GM20000 (cell line): ENCODE results near the gene PHACTR1.

Source experiments
- DNase-seq: peaks from one replicate; pipeline ENCODE4 v3.0.0; 2012; ENCODE audit warnings: low spot score
- CTCF ChIP-seq: IDR thresholded peaks from 2 replicates; pipeline ENCODE4 v1.5.1; 2012; ENCODE audit warnings: mild to moderate bottlenecking, control low read depth; ENCODE audit errors: extremely low read depth, missing control alignments

PHACTR1 gene

GRCh38 chr6:12709116-12709515 is 7.5 kb upstream of the PHACTR1 start:
- TF ChIP-seq CTCF = no peak
- no peak for DNase-seq

- TF ChIP-seq CTCF = no peak
- no peak for DNase-seq
Measured at GRCh38 chr6:12709556-12710232, 6.9 kb upstream of the PHACTR1 start.

GRCh38 chr6:12710921-12711320 is 5.6 kb upstream of the PHACTR1 start:
- no peak for DNase-seq
- TF ChIP-seq CTCF = no peak

DNA sequence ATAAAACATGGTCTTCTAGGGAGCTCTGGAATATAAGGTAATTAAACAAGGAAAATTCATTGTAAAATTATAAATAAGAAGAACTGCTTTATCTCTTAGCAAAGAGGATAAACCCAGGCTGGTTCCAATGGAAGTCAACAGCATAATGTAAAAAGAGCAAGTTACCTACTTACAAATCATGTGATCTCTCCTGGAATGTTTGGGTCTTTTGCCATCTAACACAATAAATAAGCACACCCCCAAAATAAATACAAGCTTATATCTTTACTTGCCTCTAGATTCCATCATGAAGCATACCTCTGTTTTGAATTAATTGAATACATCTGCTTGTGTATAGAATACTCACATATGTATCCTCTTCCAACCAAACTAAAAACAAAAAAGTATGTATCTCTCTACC is 2.5 kb upstream of the PHACTR1 start:
- DNase-seq = no peak
- TF ChIP-seq CTCF = no peak

DNA sequence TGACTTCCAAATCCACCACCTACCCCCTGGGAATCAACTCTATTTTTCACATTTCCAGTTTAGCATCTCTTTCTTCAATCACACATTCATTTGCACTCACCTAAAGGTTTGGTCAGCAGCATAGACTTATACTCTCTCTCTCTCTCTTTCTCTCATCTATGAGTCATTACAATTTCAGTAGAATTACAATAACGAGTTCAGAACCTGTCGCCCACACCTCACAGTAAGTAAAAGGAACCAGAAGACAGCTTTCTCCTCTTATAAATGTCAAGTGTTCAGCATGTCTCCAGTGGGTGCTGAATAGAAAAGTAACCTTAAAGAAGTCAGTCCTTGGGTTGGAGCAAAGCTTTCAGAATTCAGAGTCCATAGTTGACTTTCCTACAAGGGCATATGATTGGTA is 1.1 kb upstream of the PHACTR1 start:
- TF ChIP-seq CTCF = no peak

GRCh38 chr6:12717356-12717755 is 789 bp downstream of the PHACTR1 start:
- no peak for TF ChIP-seq CTCF
- DNase-seq = no peak

More for the DNA sequence above, 1.1 kb upstream of the PHACTR1 start:
- no peak for DNase-seq

DNA sequence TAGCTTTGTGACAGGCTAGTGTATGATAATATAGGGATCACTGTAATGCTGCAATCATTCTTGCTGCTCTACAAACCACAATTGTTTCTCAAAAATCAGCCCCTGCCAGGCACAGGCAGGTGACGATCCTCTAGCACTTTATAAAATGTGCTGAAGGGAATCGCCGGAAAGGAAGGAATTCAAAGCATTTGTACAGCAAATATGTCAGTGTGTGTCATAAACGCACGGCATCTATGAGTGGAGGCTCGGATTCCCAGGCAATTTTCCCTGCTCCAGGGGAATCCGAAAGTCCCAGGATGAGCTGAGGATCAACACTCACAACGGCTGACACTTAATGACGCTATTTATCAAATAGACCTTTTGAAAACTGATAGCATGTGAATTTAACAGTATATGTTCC is 1.4 kb downstream of the PHACTR1 start:
- no peak for TF ChIP-seq CTCF

More for the DNA sequence above, 1.4 kb downstream of the PHACTR1 start:
- no peak for DNase-seq
